HepG2 (cell line): ENCODE results near the gene PRICKLE3. TPM values are rescaled to one million over a fixed set of nuclear protein-coding genes. Genes with fewer than 3 reads are reported as not detected.
A peak's percentile ranks its signal among the peaks of the same experiment; 100 is the strongest.

Source experiments
- FOXA1 ChIP-seq, 2 experiments: fragments of 450-650 bp in 1 of 2; sonication (generic) in 1 of 2; formaldehyde crosslinking in 1 of 2; IDR thresholded peaks; 2 replicates each; pipeline versions ENCODE4 v1.4.0 to v1.6.1; 2016 to 2020; ENCODE audit warnings: missing genetic modification reagents in 1 of 2
- FOXK2 ChIP-seq: fragments of 450-650 bp; IDR thresholded peaks from 2 replicates; pipeline ENCODE4 v1.6.1; 2016
- HNRNPK ChIP-seq: fragments of 200-400 bp; formaldehyde crosslinking; IDR thresholded peaks from 2 replicates; pipeline ENCODE4 v1.6.1; 2018; ENCODE audit warnings: low read length, low read depth, moderate library complexity, mild to moderate bottlenecking; ENCODE audit not compliant: poor library complexity, severe bottlenecking
- MAZ ChIP-seq, 2 experiments: sonication (generic) in 1 of 2; formaldehyde crosslinking in 1 of 2; IDR thresholded peaks; 2 replicates each; pipeline versions ENCODE4 v1.5.0 to v1.6.1; 2012 to 2020; ENCODE audit warnings: low read depth in 2 of 2, mild to moderate bottlenecking in 2 of 2, borderline replicate concordance in 1 of 2, improper control_type of control experiment in 1 of 2, low read length in 1 of 2, missing genetic modification reagents in 1 of 2, moderate library complexity in 1 of 2
- MIER2 ChIP-seq: IDR thresholded peaks from 2 replicates; pipeline ENCODE4 v1.6.1; 2016; ENCODE audit warnings: missing biosample characterization, missing genetic modification reagents
- MYNN ChIP-seq: sonication (generic); formaldehyde crosslinking; IDR thresholded peaks from 2 replicates; pipeline ENCODE4 v1.4.0; 2020; ENCODE audit warnings: mild to moderate bottlenecking, low read depth, missing genetic modification reagents
- NFYB ChIP-seq: sonication (generic); formaldehyde crosslinking; IDR thresholded peaks from 2 replicates; pipeline ENCODE4 v1.4.0; 2020; ENCODE audit warnings: missing genetic modification reagents
- PPARG ChIP-seq: conservative IDR thresholded peaks from 2 replicates; pipeline ENCODE4 v1.6.1; 2016; ENCODE audit warnings: missing biosample characterization, missing genetic modification reagents
- PTBP1 ChIP-seq: fragments of 200-400 bp; formaldehyde crosslinking; IDR thresholded peaks from 2 replicates; pipeline ENCODE4 v1.6.1; 2018; ENCODE audit warnings: low read length, low read depth; ENCODE audit not compliant: poor library complexity, severe bottlenecking
- XRCC5 ChIP-seq: fragments of 200-400 bp; formaldehyde crosslinking; optimal IDR thresholded peaks from 2 replicates; pipeline ENCODE3; 2017; ENCODE audit warnings: mild to moderate bottlenecking, low read length
- ZFP36L1 ChIP-seq: sonication (generic); formaldehyde crosslinking; IDR thresholded peaks from 2 replicates; pipeline ENCODE4 v1.8.0; 2022; ENCODE audit warnings: mild to moderate bottlenecking, missing genetic modification reagents, moderate library complexity
- ZFX ChIP-seq: sonication (generic); formaldehyde crosslinking; IDR thresholded peaks from 2 replicates; pipeline ENCODE4 v1.4.0; 2020; ENCODE audit warnings: mild to moderate bottlenecking, low read depth, missing genetic modification reagents, moderate library complexity
- ZNF572 ChIP-seq: sonication (generic); formaldehyde crosslinking; IDR thresholded peaks from 2 replicates; pipeline ENCODE4 v1.5.1; 2020; ENCODE audit warnings: mild to moderate bottlenecking, missing genetic modification reagents
- ZNF670 ChIP-seq: sonication (generic); formaldehyde crosslinking; IDR thresholded peaks from 2 replicates; pipeline ENCODE4 v1.8.0; 2022; ENCODE audit warnings: mild to moderate bottlenecking, missing genetic modification reagents, borderline replicate concordance
- ZNF777 ChIP-seq: sonication (generic); formaldehyde crosslinking; IDR thresholded peaks from 2 replicates; pipeline ENCODE4 v1.4.0; 2020; ENCODE audit warnings: missing genetic modification reagents
- ZNF879 ChIP-seq: sonication (generic); formaldehyde crosslinking; IDR thresholded peaks from 2 replicates; pipeline ENCODE4 v1.8.1; 2023; ENCODE audit warnings: missing genetic modification reagents
- ZSCAN22 ChIP-seq: sonication (generic); formaldehyde crosslinking; IDR thresholded peaks from 2 replicates; pipeline ENCODE4 v1.4.0; 2020; ENCODE audit warnings: mild to moderate bottlenecking, missing genetic modification reagents
- polyA plus RNA-seq, 8 experiments: library from polyadenylated mRNA; depleted of rRNA in 3 of 8; stranded (reverse) in 7 of 8; unstranded in 1 of 8; fragments of >200 nt; fragmentation: Illumina TruSeq in 4 of 8; extraction: Trizol in 4 of 8; gene quantifications; 2 replicates each; pipeline versions ENCODE4 v1.2.1 to v1.2.3, GENCODE V29; 2011 to 2016; ENCODE audit warnings: low read depth in 4 of 8, missing spikeins in 1 of 8, mixed read lengths in 1 of 8; ENCODE audit not compliant: insufficient read depth in 1 of 8
- total RNA-seq, 5 experiments: library from RNA; depleted of rRNA; stranded (reverse); fragments of >200 nt; fragmentation: Illumina TruSeq; extraction: Trizol; gene quantifications; 2 replicates each; pipeline ENCODE4 v1.2.3, GENCODE V29; 2016; ENCODE audit warnings: low read depth in 1 of 5
- TF ChIP-seq, protein P1 (sequence below): sonication (generic); formaldehyde crosslinking; IDR thresholded peaks from 2 replicates; pipeline ENCODE4 v1.4.0; 2020; ENCODE audit warnings: missing genetic modification reagents, borderline replicate concordance
- TF ChIP-seq, protein P2 (sequence below): sonication (generic); formaldehyde crosslinking; IDR thresholded peaks from 2 replicates; pipeline ENCODE4 v1.5.0; 2020; ENCODE audit warnings: mild to moderate bottlenecking, missing genetic modification reagents
- TF ChIP-seq, protein P3 (sequence below): IDR thresholded peaks from 2 replicates; pipeline ENCODE4 v1.6.1; 2016; ENCODE audit warnings: low read depth
- TF ChIP-seq, protein P4 (sequence below): sonication (generic); formaldehyde crosslinking; IDR thresholded peaks from 2 replicates; pipeline ENCODE4 v1.4.0; 2020; ENCODE audit warnings: missing genetic modification reagents

The PRICKLE3 gene
- total and polyA plus RNA-seq, 2 of the 13 experiments (the other 11 are each of a cell fraction or from before 2014, with no cell fraction given): 2.6 TPM

DNA sequence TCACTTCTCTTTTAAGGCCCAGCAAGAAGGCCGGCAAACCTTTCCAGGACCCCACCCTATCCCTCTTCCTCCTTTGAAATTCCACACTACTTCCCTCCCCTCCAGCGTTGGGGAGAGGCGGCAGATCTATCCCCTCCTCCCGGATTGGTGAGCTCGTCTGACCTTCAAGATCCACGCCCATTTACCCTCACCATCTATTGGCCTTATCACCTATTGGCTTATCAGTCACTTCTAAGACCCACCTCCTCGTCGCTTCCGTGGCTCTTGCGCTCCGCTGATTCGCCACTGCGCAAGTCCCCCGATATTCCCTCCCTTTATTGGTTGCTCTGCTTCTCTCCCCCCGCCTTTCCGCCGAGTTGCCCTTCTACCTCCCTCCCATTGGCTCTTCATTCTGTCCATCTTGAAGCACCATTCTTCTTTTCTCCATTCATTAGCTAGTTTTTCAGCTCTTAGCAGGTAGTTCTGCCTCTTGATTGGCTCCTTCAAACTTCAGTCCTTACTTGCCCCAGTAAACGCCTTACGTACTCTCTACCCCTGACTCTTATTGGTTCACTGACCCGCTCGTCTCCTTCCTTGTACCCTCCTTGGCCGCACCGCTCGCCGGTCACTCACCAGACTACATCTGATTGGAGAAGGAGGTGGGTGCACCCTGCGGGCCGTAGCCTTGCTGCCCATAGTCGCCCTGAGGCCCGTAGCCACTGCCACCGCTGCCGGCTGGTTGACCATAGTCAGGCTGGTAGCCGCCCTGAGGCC, 4.8 kb upstream of the PRICKLE3 start (continued):
- TF ChIP-seq ZSCAN22: no peak
- no peak for TF ChIP-seq PTBP1
- TF ChIP-seq PPARG (CRISPR knock-in tag): no peak
- peak; percentile 95 for TF ChIP-seq NFYB (CRISPR knock-in tag)
- no peak for TF ChIP-seq ZNF572
- no peak for TF ChIP-seq MIER2
- TF ChIP-seq HNRNPK: no peak
- TF ChIP-seq FOXA1 (IDR thresholded peaks at IDR 0.05): no peak
- no peak for TF ChIP-seq FOXA1 (CRISPR knock-in tag; IDR thresholded peaks at IDR 0.05)
- TF ChIP-seq, protein P1, sequence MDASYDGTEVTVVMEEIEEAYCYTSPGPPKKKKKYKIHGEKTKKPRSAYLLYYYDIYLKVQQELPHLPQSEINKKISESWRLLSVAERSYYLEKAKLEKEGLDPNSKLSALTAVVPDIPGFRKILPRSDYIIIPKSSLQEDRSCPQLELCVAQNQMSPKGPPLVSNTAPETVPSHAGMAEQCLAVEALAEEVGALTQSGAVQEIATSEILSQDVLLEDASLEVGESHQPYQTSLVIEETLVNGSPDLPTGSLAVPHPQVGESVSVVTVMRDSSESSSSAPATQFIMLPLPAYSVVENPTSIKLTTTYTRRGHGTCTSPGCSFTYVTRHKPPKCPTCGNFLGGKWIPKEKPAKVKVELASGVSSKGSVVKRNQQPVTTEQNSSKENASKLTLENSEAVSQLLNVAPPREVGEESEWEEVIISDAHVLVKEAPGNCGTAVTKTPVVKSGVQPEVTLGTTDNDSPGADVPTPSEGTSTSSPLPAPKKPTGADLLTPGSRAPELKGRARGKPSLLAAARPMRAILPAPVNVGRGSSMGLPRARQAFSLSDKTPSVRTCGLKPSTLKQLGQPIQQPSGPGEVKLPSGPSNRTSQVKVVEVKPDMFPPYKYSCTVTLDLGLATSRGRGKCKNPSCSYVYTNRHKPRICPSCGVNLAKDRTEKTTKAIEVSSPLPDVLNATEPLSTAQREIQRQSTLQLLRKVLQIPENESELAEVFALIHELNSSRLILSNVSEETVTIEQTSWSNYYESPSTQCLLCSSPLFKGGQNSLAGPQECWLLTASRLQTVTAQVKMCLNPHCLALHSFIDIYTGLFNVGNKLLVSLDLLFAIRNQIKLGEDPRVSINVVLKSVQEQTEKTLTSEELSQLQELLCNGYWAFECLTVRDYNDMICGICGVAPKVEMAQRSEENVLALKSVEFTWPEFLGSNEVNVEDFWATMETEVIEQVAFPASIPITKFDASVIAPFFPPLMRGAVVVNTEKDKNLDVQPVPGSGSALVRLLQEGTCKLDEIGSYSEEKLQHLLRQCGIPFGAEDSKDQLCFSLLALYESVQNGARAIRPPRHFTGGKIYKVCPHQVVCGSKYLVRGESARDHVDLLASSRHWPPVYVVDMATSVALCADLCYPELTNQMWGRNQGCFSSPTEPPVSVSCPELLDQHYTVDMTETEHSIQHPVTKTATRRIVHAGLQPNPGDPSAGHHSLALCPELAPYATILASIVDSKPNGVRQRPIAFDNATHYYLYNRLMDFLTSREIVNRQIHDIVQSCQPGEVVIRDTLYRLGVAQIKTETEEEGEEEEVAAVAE (CRISPR knock-in tag): no peak
- TF ChIP-seq ZNF777 (CRISPR knock-in tag): no peak
- TF ChIP-seq ZFX (CRISPR knock-in tag): peak; percentile 90; the same call in 1 of the 2 replicates
- no peak for TF ChIP-seq MAZ (IDR thresholded peaks at IDR 0.05; ENCODE audit: borderline replicate concordance, low read depth, low read length)
- no peak for TF ChIP-seq MAZ (CRISPR knock-in tag; IDR thresholded peaks at IDR 0.05; ENCODE audit: low read depth)
- TF ChIP-seq, protein P2, sequence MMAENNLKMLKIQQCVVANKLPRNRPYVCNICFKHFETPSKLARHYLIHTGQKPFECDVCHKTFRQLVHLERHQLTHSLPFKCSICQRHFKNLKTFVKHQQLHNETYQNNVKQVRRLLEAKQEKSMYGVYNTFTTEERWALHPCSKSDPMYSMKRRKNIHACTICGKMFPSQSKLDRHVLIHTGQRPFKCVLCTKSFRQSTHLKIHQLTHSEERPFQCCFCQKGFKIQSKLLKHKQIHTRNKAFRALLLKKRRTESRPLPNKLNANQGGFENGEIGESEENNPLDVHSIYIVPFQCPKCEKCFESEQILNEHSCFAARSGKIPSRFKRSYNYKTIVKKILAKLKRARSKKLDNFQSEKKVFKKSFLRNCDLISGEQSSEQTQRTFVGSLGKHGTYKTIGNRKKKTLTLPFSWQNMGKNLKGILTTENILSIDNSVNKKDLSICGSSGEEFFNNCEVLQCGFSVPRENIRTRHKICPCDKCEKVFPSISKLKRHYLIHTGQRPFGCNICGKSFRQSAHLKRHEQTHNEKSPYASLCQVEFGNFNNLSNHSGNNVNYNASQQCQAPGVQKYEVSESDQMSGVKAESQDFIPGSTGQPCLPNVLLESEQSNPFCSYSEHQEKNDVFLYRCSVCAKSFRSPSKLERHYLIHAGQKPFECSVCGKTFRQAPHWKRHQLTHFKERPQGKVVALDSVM (CRISPR knock-in tag): no peak
- no peak for TF ChIP-seq XRCC5
- no peak for TF ChIP-seq ZNF670
- no peak for TF ChIP-seq ZFP36L1
- no peak for TF ChIP-seq MYNN (CRISPR knock-in tag)
- TF ChIP-seq FOXK2: no peak
- no peak for TF ChIP-seq ZNF879 (CRISPR knock-in tag)
- TF ChIP-seq, protein P3, sequence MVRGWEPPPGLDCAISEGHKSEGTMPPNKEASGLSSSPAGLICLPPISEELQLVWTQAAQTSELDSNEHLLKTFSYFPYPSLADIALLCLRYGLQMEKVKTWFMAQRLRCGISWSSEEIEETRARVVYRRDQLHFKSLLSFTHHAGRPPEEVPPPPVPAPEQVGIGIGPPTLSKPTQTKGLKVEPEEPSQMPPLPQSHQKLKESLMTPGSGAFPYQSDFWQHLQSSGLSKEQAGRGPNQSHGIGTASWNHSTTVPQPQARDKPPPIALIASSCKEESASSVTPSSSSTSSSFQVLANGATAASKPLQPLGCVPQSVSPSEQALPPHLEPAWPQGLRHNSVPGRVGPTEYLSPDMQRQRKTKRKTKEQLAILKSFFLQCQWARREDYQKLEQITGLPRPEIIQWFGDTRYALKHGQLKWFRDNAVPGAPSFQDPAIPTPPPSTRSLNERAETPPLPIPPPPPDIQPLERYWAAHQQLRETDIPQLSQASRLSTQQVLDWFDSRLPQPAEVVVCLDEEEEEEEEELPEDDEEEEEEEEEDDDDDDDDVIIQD (CRISPR knock-in tag): no peak
- TF ChIP-seq, protein P4, sequence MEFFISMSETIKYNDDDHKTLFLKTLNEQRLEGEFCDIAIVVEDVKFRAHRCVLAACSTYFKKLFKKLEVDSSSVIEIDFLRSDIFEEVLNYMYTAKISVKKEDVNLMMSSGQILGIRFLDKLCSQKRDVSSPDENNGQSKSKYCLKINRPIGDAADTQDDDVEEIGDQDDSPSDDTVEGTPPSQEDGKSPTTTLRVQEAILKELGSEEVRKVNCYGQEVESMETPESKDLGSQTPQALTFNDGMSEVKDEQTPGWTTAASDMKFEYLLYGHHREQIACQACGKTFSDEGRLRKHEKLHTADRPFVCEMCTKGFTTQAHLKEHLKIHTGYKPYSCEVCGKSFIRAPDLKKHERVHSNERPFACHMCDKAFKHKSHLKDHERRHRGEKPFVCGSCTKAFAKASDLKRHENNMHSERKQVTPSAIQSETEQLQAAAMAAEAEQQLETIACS (CRISPR knock-in tag): no peak
